Retina (tissue), 1 donor: ENCODE data around the gene ADGRE2.
A peak's percentile ranks its signal among the peaks of the same experiment; 100 is the strongest.
"Not testable (repeated sequence)": the region's sequence is repeated elsewhere in the genome, so short reads cannot be mapped to it uniquely, and the experiment has no call there.

Experiments used
- DNase-seq: peaks from one replicate; pipeline ENCODE4 v3.0.0-alpha.2; 2016

Gene ADGRE2

DNA sequence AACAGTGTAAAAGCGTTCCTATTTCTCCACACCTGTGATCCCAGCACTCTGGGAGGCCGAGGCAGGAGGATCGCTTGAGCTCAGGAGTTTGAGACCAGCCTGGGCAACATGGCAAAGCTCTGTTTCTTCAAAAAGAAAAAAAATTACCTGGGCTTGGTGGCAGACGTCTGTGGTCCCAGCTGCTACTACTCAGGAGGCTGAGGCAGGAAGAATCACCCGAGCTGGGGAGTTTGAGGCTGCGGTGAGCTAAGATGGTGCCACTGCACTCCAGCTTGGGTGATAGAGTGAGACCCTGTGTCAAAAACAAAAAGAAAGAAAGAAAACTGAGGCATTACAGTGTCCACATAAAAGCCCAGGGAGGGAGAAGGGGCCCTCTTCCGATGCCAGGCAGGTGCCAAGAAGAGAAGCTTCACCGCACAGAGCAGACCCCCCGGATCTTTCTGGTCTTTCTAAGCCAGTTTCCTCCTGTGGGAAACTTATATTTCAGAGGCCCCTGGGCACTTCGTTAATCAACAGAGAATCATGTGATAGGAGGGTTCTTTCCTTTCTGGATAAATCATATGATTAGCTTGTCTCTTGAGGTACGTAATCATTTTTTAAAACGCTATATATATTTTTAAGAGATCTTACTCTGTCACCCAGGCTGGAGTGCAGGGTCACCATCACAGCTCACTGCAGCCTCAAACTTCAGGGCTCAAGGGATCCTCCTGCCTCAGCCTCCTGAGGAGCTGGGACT is at the start of gene ADGRE2:
Gene ADGRE2 (minus strand): TSS at position 451 of the 736 bp plus-strand sequence. CDS start 1,804 bp downstream, outside the sequence.
- not testable (repeated sequence) for DNase-seq

DNA sequence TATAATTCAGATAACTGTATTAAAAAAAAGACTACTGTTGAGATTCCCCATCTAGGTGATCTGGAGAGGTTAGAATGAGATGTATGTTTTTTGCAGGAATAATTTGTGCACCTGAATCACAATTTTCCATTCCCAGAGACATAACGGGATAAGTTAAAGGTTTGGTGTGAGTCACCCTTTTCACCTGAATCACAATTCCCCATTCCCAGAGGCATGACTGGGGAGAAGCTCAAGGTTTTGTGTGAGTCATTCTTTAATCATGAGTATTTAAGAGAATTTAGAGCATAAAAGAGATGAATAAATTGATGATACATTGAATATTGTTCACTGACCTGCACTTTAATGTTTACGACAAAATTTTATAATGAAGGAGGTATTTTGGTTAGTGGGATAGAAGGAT is 47.6 kb upstream of the ADGRE2 start:
- no peak for DNase-seq

DNA sequence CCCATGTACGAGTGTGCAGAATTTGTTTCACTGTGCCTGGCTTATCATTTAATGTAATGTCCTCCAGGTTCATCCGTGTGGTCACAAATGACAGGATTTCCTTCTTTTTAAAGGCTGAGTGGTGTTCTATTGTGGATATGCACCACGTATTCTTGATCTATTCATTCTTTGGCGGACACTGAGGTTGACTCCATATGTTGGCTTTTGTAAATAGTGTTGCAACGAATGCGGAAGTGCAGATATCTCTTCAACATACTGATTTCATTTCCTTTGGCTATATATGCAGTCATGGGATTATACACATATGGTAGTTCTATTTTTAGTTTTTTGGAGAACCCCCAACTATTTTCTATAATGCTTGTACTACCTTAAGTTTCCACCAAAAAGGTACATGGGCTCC is 43.6 kb upstream of the ADGRE2 start:
- DNase-seq: no peak

DNA sequence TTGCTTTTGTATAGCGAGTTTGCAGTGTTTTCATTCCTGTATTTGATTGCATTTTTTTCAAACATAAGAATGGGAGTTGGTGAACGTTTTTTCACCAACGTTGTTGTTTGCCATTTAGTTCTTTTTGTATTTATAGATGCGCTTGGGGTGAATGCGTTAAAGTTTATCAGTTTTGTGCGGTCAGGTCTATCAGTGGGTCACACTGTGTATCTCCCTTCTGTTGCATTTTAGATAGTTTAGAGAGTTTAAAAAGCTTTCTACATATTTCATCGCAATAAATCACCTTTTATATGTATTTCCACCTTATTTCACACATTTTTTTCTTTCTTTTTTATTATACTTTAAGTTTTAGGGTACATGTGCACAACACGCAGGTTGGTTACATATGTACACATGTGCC is 40.2 kb upstream of the ADGRE2 start:
- no peak for DNase-seq

DNA sequence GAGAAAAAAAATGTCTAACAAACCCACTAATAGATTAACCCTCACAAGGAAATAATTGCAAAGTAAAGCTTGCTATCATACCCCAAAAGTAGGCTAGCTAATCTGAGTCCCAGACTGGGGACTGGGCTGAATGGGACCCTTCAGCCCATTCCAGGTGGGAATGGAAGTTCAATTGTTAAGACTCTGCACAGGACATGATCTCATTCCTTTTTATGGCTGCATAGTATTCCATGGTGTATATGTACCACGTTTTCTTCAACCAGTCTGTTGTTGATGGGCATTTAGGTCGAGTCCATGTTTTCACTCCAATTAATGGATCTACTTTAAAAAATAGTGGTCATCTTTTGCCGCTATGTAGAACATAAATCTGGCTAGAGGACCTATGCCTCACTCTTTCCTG is 38.7 kb upstream of the ADGRE2 start:
- DNase-seq: no peak

DNA sequence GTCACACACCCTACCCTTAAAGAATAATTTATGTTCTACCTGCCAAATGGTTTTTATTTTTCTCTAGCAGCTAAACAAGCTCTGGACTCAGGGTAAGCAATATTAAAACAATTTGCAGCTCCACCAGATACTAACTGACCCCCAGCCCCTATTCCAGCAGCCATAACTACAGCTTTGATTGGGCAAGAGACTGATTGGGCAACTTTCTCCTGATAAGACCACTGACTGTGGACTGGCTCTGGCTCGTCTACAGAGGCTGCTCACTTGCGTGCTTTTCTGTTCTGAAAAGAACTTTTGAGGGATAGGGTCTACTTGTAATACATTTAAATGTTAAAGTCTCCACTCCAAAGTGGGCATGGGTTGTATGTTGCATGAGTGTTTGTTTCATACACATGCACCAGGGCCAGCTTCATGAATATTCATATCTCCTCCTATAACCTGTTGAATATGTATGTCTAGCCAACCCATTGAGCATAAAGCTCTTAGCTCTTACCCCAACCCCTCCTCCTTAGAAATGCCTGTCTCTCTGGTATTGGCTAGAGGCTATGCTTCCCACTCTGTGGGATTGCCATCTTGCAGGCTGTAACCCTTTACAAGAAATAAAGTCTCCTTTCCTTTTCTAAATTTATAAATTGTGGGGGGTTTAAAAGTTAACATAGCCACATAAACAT is 36.8 kb upstream of the ADGRE2 start:
- no peak for DNase-seq

DNA sequence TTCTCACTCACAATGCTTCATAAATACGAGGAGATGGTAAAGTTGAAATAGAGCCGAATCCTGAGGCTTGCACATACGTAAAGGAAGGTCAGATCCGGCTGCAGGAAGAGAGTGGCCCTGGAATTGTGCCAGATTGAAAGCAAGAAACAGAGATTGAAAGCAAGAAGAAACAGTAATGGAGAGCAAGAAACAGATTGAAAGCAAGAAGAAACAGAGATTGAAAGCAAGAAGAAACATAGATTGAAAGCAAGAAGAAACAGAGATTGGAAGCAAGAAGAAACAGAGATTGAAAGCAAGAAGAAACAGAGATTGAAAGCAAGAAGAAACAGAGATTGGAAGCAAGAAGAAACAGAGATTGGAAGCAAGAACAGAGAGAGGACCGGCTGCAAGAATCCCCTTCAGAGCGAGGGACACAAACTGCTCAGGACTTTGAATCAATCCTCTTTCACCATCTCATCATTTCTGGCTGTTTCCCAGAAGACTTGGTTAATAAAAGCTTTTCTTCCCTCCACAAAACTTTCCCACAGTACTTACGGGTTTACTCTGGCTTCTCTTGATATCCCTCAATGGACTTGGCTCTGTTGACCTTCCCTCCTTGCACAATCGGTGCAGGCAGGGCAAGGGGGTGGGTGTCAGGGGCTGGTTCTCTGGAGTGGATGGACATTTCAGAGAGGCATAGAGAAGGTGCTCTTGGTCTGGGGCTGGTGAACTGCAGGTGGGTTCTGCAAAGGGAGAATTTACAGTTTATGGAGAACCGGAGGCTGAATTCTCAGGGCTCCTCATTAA is 31.1 kb upstream of the ADGRE2 start:
- no peak for DNase-seq

DNA sequence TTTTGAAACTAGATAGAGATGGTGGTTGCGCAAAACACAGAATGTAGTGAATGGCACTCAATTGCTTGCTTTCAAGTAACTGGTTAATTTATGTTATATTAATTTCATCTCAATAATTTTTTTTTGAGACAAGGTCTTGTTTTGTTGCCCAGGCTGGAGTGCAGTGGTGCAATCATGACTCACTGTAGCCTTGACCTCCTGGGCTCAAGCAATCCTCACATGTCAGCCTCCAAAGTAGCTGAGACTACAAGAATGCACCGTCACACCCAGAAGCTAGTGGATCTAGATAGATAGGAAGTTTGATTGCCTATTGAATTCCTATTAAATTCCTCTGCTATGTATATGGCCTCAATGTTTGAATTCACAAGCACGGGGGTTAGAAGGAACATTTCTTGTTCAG is 26.4 kb upstream of the ADGRE2 start:
- no peak for DNase-seq

DNA sequence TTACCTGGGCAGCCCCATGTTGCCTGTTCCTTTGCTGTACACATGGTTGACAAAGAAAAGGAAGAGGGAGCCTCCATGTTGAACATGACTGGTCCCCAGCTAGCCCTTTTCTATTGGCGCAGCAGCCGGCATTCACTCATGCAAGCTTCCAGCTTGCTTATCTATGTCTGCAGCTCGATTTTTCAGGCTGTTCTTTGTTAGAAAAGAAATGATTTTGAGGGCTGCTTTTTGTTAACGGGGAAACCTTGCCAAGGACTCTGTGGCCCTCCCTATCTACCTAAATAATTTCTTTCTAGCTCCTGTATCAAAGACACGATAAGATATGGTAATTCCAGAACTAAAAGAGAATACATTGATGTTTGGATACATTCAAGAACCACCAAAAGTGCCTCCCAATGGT is 20.4 kb upstream of the ADGRE2 start:
- DNase-seq: no peak

DNA sequence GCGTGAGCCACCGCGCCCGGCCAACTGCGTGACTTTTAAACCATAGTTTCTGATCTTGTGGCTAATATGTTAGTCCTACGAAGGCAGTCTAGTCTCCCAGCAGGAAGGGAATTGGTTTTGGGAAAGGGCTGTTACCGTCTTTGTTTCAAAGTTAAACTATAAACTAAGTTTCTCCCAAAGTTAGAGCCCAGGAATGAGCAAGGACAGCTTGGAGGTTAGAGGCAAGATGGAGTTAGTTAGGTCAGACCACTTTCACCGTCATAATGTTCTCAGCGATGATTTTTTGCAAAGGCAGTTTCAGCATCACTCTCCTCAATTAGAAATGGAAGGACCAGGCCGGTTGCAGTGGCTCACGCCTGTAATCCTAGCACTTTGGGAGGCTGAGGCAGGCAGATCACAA is 17.7 kb upstream of the ADGRE2 start:
- no peak for DNase-seq

DNA sequence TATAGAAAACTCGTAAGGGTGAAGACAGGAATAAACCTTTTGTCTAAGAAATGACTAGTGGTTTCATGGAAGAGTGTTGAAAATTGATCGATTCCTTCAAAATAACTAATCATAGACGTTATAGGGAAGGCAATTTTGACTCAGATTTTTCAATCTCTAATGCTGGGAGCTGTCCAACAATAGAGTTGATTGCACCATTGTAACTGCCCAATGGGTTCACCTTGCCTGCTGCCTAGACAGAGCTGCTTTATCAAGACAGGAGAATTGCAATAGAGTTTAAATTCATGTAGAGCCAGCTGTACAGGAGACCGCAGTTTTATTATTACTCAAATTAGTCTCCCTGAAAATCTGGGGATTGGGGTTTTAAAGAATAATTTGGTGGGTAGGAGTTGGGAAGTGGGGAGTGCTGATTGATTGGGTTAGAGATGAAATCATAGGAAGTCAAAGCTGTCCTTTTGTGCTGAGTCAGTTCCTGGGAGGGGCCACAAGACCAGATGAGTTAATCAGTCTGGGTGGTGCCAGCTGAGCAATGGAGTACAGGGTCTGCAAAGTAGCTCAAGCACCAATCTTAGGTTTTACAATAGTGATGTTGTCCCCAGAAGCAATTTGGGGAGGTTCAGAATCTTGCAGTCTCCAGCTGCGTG is 16.8 kb upstream of the ADGRE2 start:
- no peak for DNase-seq

DNA sequence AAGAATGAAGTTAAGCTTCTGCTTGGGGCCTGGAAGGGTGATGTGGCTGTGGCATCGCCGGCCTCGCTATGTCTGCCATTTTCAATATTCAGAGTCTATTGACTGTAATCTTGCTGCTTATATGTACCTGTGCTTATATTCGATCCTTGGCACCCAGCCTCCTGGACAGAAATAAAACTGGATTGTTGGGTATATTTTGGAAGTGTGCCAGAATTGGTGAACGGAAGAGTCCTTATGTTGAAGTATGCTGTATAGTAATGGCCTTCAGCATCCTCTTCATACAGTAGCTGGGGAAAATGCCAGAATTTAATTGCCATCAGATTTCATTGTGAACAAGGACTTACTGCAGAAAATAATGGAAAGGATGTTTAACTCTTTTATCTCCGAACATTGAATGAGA is 13.9 kb upstream of the ADGRE2 start:
- DNase-seq: not testable (repeated sequence)

DNA sequence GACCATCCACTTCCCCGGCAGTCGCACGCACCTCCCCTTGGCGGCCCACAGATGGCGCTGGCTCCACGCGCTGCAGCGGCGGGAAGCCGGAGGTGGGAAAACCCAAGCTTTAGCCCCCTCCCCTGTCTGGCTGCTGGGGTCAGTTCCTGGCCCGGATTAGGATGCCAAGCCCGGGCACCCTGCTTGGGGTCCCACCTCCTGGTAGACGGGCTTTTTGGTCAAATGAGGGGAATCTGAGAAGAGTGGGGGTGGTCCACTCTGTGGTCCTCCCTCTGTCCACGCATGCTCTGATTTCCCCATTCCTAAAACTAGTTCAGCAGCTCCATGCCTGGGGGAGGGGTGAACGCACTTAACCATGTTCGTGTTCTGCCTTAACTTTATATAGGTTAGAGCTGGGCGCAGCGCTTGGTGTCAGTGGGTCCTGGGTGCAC is 8.1 kb upstream of the ADGRE2 start:
- peak; percentile 48 for DNase-seq

DNA sequence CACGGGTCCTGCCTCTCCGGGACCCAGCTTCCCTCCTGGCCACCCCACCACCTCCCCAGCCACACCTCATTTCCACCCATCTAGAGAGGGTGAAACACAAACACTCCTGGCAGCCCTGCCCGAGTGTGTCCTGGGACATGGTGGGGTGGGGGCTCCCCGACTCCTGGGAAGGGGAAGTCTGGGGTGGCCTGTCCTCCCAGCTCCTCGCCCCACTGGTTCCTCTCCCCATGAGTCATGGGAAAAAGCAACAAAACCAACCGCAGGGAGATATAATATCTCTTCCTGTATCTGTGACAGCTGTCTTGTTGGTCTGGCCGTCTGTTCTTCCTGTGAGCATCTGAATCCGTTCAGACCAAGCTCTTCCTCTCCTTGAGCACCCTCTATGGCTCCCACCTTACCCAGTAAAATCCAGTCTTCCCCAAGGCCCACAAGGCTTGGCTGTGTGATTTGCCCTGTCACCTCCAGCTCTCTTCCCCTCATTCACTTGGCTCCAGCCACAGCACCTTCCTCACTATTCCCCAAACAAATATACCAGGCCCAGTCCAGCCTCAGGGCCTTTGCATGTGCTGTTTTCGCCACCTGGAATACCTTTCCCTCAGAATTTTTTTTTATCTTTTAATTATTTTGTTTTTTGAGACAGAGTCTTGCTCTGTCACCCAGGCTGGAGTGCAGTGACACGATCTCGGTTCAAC is 6.9 kb upstream of the ADGRE2 start:
- DNase-seq: not testable (repeated sequence)

DNA sequence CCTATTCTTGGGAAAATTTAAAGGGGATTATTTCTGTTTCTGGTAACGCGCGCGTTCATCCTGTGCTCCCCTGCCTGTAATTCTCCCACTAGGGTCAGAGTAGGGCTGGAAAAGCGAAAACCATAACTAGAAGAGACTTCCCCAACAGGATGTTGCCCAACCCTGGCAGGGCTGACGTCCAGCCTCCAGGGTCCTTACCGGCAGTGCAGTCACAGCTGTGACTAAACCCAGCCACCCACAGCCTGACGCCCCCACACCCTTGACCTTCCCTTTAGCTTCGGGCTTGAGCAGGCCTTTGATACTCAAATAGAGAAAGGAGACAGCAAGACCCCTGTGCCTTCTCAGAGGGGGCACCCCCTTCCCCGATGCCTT is 6.4 kb upstream of the ADGRE2 start:
- not testable (repeated sequence) for DNase-seq

DNA sequence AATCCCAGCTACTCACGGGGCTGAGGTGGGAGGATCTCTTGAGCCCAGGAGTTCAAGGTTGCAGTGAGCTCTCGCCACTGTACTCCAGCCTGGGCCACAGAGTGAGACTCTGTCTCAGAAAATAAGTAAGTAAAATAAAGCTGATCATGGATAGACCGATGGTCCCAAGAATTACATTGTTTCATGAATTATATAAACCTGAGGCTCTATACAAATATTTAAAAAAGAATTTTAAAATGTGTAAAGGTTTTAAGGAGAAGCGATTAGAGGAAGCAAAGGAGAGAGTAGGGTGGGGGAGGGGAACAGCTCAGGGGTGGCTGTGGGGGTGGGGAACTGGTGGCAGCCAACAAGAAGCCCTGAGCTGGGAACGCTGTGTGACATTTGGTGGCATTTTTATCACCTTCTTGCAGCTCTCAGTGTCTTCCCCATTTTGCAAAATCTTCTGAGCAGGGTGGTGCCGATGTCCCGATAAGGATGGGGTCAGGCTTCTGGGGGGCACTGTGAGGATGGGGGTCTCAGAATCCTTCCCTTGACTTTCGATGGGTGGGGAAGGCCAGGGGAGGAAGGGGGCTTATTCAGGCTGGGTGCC is 5.1 kb upstream of the ADGRE2 start:
- not testable (repeated sequence) for DNase-seq

DNA sequence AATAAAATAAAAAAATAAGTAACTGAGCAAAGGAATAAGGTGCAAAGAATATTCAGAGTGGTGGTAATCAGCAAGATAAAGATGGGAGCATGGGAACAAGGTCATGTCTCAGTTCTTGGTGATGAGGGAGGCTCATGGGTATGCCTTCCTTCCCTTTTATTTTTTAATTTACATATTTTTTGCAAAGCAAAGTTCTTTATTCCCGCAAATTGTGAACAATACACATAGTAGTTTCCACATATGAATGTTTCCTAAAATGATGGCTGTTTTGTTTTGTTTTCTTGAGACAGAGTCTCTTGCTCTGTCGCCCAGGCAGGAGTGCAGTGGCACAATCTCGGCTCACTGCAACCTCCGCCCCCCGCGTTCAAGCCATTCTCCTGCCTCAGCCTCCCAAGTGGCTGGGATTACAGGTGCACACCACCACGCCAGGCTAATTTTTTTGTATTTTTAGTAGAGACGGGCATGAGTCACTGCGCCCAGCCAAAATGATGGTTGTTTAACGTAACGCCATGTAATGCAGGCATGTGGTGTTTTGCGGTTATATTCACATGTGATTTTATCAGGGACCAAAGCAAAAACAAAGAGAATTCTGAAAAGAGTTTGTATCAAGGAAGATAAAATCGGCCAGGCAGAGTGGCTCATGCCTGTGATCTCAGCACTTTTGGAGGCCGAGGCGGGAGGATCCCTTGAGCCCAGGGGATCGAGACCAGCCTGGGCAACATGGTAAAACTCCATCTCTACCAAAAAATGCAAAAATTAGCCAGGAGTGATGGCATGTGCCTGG is 4.5 kb upstream of the ADGRE2 start:
- DNase-seq: no peak

DNA sequence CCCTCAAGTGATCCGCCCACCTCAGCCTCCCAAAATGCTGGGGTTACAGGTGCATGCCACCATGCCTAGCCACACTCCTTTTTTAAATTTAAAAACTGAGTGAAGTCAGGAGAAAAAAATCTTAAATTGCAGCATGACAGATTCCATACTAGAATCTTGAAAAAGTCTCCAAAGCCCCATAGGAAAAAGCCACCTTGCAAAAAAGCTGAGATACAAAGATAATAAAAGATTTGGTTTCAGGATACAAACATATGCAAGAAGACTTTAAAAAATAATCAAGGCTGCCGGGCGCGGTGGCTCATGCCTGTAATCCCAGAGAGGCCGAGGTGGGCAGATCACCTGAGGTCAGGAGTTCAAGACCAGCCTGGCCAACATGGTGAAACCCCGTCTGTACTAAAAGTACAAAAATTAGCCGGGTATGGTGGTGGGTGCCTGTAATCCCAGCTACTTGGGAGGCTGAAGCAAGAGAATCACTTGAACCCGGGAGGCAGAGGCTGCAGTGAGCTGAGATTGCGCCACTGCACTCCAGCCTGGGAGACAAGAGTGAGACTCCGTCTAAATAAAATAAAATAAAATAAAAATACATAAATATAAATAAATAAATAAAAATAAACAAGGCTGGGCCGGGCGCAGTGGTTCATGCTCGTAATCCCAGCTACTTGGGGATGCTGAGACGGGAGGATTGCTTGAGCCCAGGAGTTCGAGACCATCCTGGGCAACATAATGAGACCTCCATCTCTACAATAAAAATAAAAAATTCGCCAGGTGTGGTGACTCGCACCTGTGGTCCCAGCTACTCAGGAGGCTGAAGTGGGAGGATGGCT is 3.6 kb upstream of the ADGRE2 start:
- not testable (repeated sequence) for DNase-seq

DNA sequence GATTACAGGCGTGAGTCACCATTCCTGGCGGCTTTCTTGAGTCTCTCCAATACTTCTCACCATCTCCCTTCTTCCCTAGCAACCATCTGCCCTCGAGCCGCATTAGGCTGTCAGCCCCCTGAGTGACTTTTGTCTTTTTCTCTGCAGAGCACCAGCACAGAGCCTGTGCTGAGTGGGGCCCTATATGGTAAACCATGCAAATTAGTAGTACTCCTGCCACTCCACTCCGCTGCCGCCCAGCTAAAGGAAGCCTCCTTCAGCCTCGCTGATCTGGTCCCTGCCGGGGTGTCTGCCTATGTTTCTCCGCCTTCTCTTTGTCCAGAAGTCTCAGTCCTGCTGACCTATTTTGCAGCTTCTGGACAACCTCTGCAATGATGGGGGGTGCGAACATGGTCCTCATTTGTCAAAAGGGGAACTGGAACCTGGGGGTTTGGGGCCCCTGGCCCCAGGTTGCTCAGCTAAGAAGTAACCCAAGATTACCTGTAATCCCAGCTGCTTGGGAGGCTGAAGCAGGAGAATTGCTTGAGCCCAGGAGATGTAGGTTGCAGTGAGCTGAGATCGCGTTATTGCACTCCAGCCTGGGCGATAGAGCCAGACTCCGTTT is 2.4 kb upstream of the ADGRE2 start:
- DNase-seq: not testable (repeated sequence)

DNA sequence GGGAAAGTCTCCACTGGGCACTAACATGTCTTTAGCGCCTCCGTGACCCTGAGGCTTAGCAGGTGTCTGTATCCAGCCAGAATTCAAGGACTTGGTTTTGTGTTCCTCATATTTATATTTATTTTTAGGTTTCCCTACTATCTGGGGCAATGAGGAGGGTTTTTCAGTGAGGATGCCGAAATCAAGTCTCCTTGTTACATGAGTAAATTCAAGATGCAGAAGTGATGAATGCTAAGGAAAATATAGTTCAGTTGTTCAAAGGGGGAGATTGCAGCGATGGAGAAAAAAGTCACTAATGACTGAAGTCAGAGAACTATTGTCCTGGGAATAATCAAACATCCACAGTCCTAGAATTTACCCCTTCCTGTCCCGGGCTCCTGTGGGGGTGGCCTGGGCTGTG is 791 bp upstream of the ADGRE2 start:
- no peak for DNase-seq
